DMS53 treated with DMSO at 0.1 percent for 48 hours (cell line): ENCODE results near the gene GPC3.
"Not testable (repeated sequence)": the region's sequence is repeated elsewhere in the genome, so short reads cannot be mapped to it uniquely, and the experiment has no call there.

Source experiments
- DNase-seq: peaks from one replicate; lab custom pipeline; 2025; ENCODE audit not compliant: unreplicated experiment; lab: John Stamatoyannopoulos, UW

Gene GPC3

GRCh38 chrX:133999031-133999705 lies 13.8 kb upstream of the GPC3 start:
- DNase-seq = no peak

- no peak for DNase-seq
Observed at GRCh38 chrX:133995759-133996158, 10.4 kb upstream of the GPC3 start.

- no peak for DNase-seq
Observed at GRCh38 chrX:133994576-133994975, 9.2 kb upstream of the GPC3 start.

- DNase-seq = no peak
Observed at GRCh38 chrX:133992882-133993281, 7.5 kb upstream of the GPC3 start.

- no peak for DNase-seq
Observed at GRCh38 chrX:133991814-133992213, 6.4 kb upstream of the GPC3 start.

GRCh38 chrX:133991057-133991456 lies 5.7 kb upstream of the GPC3 start:
- not testable (repeated sequence) for DNase-seq

- no peak for DNase-seq
Observed at GRCh38 chrX:133989993-133990392, 4.6 kb upstream of the GPC3 start.

GRCh38 chrX:133989490-133989889 lies 4.1 kb upstream of the GPC3 start:
- DNase-seq = no peak

- DNase-seq = no peak
Observed at GRCh38 chrX:133988010-133988409, 2.6 kb upstream of the GPC3 start.

- DNase-seq = no peak
Observed at GRCh38 chrX:133987188-133987587, 1.8 kb upstream of the GPC3 start.

GRCh38 chrX:133985967-133986683 lies 731 bp upstream of the GPC3 start:
- no peak for DNase-seq

- no peak for DNase-seq
Observed at GRCh38 chrX:133984857-133985163, 584 bp downstream of the GPC3 start.

- no peak for DNase-seq
Observed at GRCh38 chrX:133983974-133984845, 1.2 kb downstream of the GPC3 start.

- DNase-seq = no peak
Observed at GRCh38 chrX:133983256-133983973, 2.0 kb downstream of the GPC3 start.

- DNase-seq = no peak
Observed at GRCh38 chrX:133981924-133982323, 3.5 kb downstream of the GPC3 start.

GRCh38 chrX:133980832-133981588 lies 4.4 kb downstream of the GPC3 start:
- no peak for DNase-seq

- DNase-seq = no peak
Observed at GRCh38 chrX:133980406-133980805, 5.0 kb downstream of the GPC3 start.

- no peak for DNase-seq
Observed at GRCh38 chrX:133979641-133980230, 5.7 kb downstream of the GPC3 start.

- no peak for DNase-seq
Observed at GRCh38 chrX:133973704-133974103, 11.7 kb downstream of the GPC3 start.

GRCh38 chrX:133972916-133973315 lies 12.5 kb downstream of the GPC3 start:
- DNase-seq = no peak
